Colonic mucosa (tissue), 4 donors: ENCODE measurements around the gene IFNA5. TPM values are rescaled to one million over a fixed set of nuclear protein-coding genes. Genes with fewer than 3 reads are reported as not detected.

ENCODE experiments used
- DNase-seq: peaks from one replicate; pipeline ENCODE4 v3.0.0-alpha.2; 2020
- H3K27ac ChIP-seq: fragments of 200-600 bp; one replicate; pipeline ENCODE4 v1.8.0; 2021
- H3K27me3 ChIP-seq: fragments of 200-600 bp; one replicate; pipeline ENCODE4 v1.8.0; 2021
- H3K36me3 ChIP-seq: fragments of 200-600 bp; one replicate; pipeline ENCODE4 v1.8.0; 2021
- H3K4me1 ChIP-seq: fragments of 200-600 bp; one replicate; pipeline ENCODE4 v1.8.0; 2021; ENCODE audit warnings: mild to moderate bottlenecking
- H3K4me3 ChIP-seq: fragments of 200-600 bp; one replicate; pipeline ENCODE4 v1.8.0; 2021
- H3K9ac ChIP-seq, 2 donors: one replicate each; pipeline ENCODE4 v1.7.0; 2013; ENCODE audit warnings: control low read depth in 2 of 2, low read depth in 2 of 2, low read length in 2 of 2
- H3K9me3 ChIP-seq: fragments of 200-600 bp; one replicate; pipeline ENCODE4 v1.8.0; 2021
- CTCF ChIP-seq: fragments of 200-600 bp; IDR thresholded peaks from one replicate; pipeline ENCODE4 v1.8.0; 2022; ENCODE audit warnings: antibody characterized with exemption, mild to moderate bottlenecking
- intact Hi-C: fragments of 100-400 bp; cut with DNase I; formaldehyde crosslinking; loops from one replicate; pipeline ENCODE4 v1.14.1; 2022
- total RNA-seq, 2 donors: library from RNA; stranded (reverse); fragmentation: NEBNext Ultra II Directional in 1 of 2; extraction: Animal tissue kit (Norgen Biotek cat#: 25700) in 1 of 2; gene quantifications; one replicate each; pipeline ENCODE4 v1.2.1, GENCODE V29; 2021
- donor health status: healthy.
- donor health status: DM: no; HTN: no; CAD: no.
- donor health status: DM: no; HTN: no; CAD: no.

Gene IFNA5
- total RNA-seq, 2 donors from 2014 or later: not detected

GRCh38 chr9:21267485-21268346, 37.4 kb downstream of the IFNA5 start:
- no peak overlapping the region for H3K9ac ChIP-seq
- no peaks in the 10 kb centered on the region for H3K4me1 ChIP-seq
- no peaks in the 10 kb centered on the region for H3K27me3 ChIP-seq
- intact Hi-C loops: no loop called here
- DNase-seq: no peak
- no peak for TF ChIP-seq CTCF
- no peaks in the 10 kb centered on the region for H3K9me3 ChIP-seq
- no peak overlapping the region for H3K4me3 ChIP-seq
- H3K36me3 ChIP-seq: no peaks in the 10 kb centered on the region
- H3K27ac ChIP-seq: no peak overlapping the region

- intact Hi-C loops: no loop called here
- Histone ChIP-seq H3K4me1 (no peaks in the 10 kb centered on the region), H3K27ac (no peak overlapping the region), H3K36me3 (no peaks in the 10 kb centered on the region), H3K9me3 (no peaks in the 10 kb centered on the region), H3K27me3 (no peaks in the 10 kb centered on the region), H3K4me3 (no peak overlapping the region), H3K9ac (no peak overlapping the region)
- no peak for DNase-seq
- no peak for TF ChIP-seq CTCF
Measured at GRCh38 chr9:21266733-21267484, 38.2 kb downstream of the IFNA5 start.

- TF ChIP-seq CTCF: no peak
- H3K4me3 ChIP-seq: no peak overlapping the region
- H3K9me3 ChIP-seq: no peaks in the 10 kb centered on the region
- H3K36me3 ChIP-seq: no peaks in the 10 kb centered on the region
- H3K9ac ChIP-seq: no peak overlapping the region
- H3K4me1 ChIP-seq: no peaks in the 10 kb centered on the region
- H3K27ac ChIP-seq: no peak overlapping the region
- no peak for DNase-seq
- no peaks in the 10 kb centered on the region for H3K27me3 ChIP-seq
- intact Hi-C loops: no loop called here
Measured at GRCh38 chr9:21265421-21266189, 39.5 kb downstream of the IFNA5 start.

- intact Hi-C loops: loop anchor here (10.0 kb wide), 1 partner anchor 199 kb away; no protein-coding TSS in a partner anchor
Measured at GRCh38 chr9:21255538-21256212, 49.4 kb downstream of the IFNA5 start.

More at GRCh38 chr9:21255538-21256212, 49.4 kb downstream of the IFNA5 start:
- Histone ChIP-seq H3K27me3 (no peaks in the 10 kb centered on the region), H3K4me3 (no peak overlapping the region), H3K27ac (no peak overlapping the region), H3K4me1 (no peaks in the 10 kb centered on the region), H3K36me3 (no peaks in the 10 kb centered on the region), H3K9me3 (no peaks in the 10 kb centered on the region), H3K9ac (no peak overlapping the region)
- no peak for TF ChIP-seq CTCF
- DNase-seq: no peak

Other genes starting within 250 kb of the IFNA5 start
- gene IFNB1, start 227.4 kb downstream of the IFNA5 start, total RNA-seq: not detected
- not detected for gene IFNW1, start 163.5 kb downstream of the IFNA5 start, total RNA-seq
- gene IFNA21, start 138.7 kb downstream of the IFNA5 start, total RNA-seq: not detected
- gene IFNA4, start 117.7 kb downstream of the IFNA5 start, total RNA-seq: not detected
- not detected for gene IFNA7, start 103.1 kb downstream of the IFNA5 start, total RNA-seq
- not detected for gene IFNA10, start 98.2 kb downstream of the IFNA5 start, total RNA-seq
- not detected for gene IFNA16, start 88.0 kb downstream of the IFNA5 start, total RNA-seq
- gene IFNA17, start 77.1 kb downstream of the IFNA5 start, total RNA-seq: not detected
- gene IFNA14, start 65.3 kb downstream of the IFNA5 start, total RNA-seq: not detected
- 10 to 100 TPM; 20.4 to 23.9 TPM for gene KLHL9, start 30.1 kb upstream of the IFNA5 start, total RNA-seq
- gene IFNA6, start 45.6 kb upstream of the IFNA5 start, total RNA-seq: not detected
- gene IFNA13, start 62.7 kb upstream of the IFNA5 start, total RNA-seq: not detected
- gene IFNA2, start 80.1 kb upstream of the IFNA5 start, total RNA-seq: not detected
- not detected for gene IFNA8, start 103.8 kb upstream of the IFNA5 start, total RNA-seq
- gene IFNA1, start 135.1 kb upstream of the IFNA5 start, total RNA-seq: not detected
- gene IFNE, start 177.0 kb upstream of the IFNA5 start, total RNA-seq: not detected